HG02623 (cell line): ENCODE data around the gene MTO1.
A peak's percentile ranks its signal among the peaks of the same experiment; 100 is the strongest.
"Not testable (repeated sequence)": the region's sequence is repeated elsewhere in the genome, so short reads cannot be mapped to it uniquely, and the experiment has no call there.

ENCODE experiments used
- ATAC-seq: cut with Tn5 transposase; IDR thresholded peaks from one replicate; pipeline ENCODE4 v1.9.1; 2021; ENCODE audit warnings: moderate library complexity; ENCODE audit not compliant: unreplicated experiment

Gene MTO1, protein sequence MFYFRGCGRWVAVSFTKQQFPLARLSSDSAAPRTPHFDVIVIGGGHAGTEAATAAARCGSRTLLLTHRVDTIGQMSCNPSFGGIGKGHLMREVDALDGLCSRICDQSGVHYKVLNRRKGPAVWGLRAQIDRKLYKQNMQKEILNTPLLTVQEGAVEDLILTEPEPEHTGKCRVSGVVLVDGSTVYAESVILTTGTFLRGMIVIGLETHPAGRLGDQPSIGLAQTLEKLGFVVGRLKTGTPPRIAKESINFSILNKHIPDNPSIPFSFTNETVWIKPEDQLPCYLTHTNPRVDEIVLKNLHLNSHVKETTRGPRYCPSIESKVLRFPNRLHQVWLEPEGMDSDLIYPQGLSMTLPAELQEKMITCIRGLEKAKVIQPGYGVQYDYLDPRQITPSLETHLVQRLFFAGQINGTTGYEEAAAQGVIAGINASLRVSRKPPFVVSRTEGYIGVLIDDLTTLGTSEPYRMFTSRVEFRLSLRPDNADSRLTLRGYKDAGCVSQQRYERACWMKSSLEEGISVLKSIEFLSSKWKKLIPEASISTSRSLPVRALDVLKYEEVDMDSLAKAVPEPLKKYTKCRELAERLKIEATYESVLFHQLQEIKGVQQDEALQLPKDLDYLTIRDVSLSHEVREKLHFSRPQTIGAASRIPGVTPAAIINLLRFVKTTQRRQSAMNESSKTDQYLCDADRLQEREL

DNA sequence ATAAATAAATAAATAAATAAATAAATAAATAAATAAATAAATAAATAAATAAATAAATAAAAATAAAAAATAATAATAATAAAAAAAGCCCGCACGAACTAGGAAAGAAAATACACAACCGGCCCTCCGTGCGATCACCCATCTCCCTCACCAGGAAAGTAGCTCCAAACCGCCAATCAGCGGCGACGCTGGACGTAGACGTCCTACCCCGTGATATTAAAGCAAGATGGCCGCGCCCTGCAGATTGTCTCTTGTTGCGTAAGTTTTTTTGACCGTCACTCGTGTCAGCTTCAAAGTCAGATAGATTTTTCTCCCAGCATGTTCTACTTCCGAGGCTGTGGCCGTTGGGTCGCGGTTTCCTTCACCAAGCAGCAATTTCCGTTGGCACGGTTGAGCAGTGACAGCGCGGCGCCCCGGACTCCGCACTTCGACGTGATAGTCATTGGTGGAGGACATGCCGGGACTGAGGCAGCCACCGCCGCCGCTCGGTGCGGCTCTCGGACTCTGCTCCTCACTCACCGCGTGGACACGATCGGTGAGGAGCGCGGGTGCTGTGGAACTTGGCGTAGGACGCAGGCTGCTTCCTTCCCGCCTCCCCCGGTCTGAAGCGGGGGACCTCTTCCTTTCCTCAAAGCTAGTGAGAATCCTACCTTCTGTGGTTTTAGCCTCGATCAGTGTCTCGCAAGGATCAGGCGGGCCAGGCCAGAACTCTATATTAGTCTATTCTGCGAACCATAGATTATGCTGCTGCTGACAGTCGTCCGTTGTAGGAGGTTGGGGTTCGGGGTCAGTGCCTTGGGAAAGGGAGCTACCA lies at the start of gene MTO1:
Gene MTO1, plus strand, starts transcription at position 201 of the 814 bp plus-strand sequence. Its CDS starts 118 bp downstream, at position 319.
- peak; percentile 98 for ATAC-seq

DNA sequence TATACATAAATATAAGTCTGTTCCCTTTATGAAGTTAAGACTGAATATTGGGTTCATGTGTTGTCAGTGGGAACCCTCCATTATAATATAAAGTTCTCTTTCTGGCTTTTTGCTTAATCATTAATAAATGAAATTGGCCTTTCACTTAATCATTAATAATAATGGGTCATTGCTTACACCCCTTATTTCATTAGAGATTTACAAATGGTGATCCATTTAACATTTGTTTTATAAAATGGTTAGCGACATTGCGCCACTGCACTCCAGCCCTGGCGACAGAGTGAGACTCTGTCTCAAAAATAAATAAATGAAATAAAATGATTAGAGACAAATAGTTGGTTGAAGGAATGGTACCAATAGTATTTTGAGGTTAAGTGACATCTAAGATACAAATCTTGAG lies 48.4 kb upstream of the MTO1 start:
- ATAC-seq: no peak

DNA sequence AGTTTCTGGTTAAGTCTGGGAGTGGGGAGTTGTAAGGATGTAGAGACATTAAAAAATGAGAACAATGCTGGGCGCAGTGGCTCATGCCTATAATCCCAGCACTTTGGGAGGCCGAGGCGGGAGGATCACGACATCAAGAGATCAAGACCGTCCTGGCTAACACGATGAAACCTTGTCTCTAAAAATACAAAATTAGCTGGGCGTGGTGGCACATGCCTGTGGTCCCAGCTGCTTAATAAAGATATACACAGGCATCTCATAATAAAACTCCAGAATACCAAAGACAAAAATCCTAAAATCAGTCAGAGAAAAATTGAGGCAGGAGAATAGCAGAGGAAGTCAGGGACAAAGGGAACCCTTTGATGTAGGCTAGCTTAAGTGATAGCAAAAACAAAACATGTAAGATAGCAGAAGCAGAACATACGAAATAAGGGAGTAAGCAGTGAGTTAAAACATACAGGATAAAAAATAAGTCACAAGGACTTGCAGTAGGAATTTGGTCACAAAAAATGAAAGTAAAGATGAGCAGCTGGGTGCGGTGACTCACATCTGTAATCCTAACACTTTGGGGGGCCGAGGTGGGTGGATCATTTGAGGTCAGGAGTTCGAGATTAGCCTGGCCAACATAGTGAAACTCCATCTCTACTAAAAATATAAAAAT lies 43.3 kb upstream of the MTO1 start:
- ATAC-seq: no peak

DNA sequence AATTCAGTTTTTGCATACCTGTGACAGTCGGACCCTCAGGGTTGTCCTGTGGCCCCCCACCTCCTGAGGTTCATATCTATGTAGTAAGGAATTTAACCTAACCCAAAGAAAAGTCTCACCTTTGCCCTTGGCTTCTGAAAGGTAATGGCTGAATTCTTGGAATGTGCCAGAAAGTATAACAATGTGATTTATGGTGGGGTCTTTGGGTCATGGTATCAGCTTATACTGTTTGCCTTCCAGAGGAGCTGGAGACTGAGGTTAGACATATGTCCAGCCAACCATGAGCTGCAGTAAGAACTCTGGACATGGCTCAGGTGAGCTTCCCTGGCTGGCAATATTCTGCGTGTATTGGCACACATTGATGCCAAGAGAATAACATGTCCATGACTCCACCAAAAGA lies 40.0 kb upstream of the MTO1 start:
- ATAC-seq: no peak

DNA sequence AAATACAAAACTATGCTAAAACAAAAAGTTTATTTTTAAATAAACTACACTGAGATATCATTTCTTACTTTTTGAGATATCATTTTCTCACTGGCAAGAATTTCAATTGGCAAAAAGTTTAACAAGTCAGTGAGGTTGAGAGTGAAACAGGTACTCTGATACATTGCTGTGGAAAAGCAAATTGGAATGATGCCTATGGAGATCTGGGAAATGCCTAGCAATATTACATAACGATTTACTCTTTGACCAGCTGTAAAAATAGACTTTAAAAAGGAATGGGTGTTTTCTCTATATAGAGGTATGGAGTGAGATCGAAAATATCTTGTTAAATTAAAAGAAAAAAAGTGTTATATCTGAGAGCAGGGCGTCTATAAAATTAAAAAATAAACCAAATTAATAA lies 26.3 kb upstream of the MTO1 start:
- no peak for ATAC-seq

DNA sequence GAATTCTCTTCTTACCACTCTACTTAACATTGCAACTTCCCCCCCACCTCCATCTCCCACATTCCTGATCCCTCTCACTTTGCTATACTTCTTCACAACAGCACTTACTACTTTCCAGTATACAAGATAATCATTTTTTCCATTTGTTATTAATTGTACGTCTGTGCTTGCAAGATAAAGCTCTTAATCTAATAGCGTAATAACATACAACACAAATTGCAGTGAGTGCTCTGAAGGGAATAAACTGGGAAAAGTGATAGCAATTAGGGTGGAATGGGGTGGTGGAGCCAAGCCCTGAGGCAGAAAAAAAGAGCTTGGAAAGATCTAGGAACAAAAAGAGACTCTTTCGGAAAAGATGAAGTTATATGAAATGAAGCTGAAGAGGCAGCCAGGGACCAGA lies 18.0 kb upstream of the MTO1 start:
- no peak for ATAC-seq

DNA sequence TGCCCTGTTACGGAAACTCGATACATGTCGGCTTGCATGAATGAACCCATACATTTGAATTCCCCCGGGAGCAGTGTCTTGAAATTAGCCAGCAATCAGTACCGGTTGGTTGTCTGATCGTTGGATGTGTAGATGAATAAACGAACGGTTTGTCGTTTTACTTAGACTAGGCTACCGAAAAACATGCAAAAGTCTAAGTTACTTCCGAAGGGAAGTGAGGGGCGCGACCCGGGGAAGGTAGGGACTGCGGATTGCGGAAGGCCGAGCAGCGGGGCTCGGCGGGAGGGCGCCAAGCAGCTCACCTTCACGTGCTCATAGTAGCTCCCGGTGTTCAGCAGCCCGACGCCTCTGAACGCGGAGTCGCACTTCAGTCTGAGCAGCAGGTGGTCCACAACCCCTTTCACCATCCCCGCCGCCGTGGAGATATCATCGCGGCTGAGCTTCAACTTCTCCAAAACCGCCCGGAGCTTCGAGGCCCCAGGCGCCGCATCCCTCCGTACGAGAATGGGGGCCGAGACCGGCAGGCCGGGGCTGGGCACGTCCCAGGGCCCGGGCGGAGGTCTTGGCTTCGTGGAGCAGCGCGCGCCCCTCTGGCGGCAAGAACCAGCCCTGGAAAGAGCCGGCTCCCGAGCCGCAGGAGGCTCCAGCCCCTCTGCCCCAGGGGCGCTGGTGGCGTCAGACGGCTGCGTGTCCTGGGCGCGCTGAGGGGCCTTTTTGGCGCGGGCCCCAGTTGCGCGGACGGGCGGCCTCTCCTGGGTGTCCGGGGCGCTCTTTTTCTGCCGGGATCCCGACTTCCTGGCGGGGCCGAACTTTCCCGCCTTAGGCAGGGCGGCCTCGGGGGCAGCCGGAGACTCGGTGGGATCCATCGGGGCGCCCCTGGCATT lies 10.1 kb upstream of the MTO1 start:
- peak; percentile 36 for ATAC-seq

DNA sequence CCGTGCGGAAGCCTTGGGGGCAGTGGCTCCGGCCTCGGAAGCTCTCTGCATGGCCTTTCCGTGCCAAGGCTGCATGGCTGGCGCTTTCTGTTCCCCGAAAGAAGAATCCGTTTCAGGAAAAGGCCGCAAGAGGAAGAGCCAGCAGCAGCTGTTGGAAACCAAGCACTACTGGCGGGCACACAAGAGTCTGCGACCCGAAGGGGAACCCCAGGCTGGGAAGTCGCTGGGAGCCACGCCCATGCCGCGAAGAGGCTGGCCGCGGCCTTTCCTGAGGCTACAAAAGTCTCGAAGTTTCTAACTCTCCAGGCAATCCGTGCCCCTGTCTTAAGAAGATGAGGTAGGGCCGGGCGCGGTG lies 9.5 kb upstream of the MTO1 start, which contains the start of gene CGAS:
Gene CGAS, minus strand, starts transcription at position 191 of the 355 bp plus-strand sequence. Its CDS starts 116 bp downstream, at position 75.
- ATAC-seq: peak; percentile 79

DNA sequence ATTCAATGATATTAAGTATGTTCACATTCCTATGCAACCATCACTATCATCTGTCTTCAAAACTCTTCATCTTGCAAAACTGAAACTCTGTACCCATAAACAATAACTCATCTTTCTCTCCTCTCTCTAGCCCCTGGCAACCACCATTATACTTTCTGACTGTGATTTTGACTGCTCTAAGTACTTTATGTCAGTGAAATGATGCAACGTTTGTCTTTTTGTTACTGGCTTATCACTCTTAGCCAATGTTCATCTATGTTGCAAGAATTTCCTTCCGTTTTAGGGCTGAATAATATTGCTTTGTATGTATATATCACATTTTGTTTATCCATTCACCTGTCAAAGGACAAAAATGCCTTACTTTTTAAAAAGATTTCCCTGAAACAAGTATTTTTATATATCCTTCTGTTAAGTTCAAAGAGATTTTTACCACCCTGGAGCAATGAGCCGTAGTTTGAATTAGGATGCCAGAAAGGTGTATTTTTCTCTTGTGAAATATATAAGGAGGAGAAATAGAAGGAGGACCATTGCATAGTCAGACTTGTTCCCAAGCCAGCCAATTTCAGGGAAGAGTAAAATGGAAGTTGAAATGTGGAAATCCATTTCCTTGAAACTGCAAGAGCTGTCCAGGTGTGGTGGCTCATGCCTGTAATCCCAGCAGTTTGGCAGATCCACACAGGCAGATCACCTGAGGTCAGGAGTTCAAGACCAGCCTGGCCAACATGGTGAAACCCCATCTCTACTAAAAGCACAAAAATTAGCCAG lies 5.5 kb upstream of the MTO1 start:
- ATAC-seq: no peak

DNA sequence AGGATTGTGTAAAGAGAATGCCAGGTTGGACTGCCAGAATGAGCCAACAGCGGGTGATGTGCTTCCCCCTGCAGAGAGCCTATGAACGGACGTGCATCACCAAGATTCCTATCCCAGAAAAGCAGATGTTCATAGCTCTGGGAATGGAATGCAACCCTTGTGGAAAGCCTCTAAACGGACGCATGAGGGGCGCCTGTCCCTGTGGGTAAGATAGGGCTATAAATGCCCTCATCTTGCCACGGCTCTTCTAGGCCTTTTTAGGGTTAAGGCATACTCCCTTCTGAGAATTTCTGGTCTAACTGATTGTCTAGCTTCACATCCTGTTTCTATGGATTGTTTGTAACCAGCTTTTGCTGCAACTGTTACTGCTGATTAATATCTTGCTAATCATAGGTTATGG lies 2.1 kb upstream of the MTO1 start:
- not testable (repeated sequence) for ATAC-seq

DNA sequence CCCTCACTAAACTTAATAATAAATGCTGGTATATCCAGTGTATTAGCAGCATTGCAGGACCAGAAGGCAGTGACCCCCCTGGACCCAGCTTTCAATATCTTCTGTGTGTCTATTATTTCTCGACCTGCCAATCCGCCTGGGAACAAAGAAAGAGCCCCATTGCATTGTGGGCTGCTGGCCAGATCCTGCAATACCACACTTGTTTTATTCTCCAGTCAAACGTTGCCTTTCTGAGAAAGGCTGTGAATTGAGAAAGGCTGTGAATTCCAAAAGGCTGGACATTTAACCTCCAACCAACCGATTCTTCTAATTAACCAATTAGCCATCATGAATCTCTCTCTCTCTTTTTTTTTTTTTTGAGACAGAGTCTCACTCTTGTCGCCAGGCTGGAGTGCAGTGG lies 1.5 kb upstream of the MTO1 start:
- ATAC-seq: no peak

DNA sequence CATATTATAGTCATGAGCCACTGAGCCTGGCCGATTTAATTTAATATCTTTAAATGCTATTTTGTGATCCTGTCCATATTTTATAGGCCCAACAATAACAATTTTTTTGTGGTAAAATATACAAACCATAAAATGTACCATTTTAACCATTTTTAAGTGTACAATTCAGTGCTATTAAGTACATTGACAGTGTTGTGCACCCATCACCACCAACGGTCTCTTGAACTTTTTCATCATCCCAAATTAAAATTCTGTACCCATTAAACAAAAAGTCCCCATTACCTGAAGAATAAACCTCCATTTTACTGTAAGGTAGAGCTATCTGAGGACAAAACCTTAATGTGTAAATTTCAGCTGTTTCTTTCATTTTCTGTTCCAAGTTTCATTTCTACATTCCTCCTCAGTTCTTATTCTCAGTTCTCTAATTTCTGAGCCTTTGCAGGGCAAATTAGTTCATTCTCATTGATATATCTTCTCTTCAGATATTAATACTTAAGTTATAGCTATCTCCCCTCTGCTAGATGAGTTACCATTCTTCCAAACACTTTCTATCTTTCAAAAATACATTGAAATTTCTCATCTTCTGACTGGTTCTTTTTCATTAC lies 10.3 kb downstream of the MTO1 start:
- peak; percentile 94 for ATAC-seq

DNA sequence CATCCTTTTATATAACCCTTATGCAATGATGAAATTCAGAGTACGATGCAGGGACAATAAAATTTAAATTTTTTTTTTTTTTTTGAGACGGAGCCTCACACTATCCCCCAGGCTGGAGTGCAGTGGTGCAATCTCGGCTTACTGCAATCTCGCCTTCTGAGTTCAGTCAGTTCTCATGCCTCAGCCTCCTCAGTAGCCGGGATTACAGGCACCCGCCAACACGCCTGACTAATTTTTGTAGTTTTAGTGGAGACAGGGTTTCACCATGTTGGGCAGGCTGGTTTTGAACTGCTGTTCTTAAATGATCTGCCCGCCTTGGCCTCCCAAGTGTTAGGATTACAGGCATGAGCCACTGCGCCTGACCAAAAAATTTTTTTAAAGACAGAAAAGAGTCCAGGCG lies 15.2 kb downstream of the MTO1 start:
- ATAC-seq: no peak

DNA sequence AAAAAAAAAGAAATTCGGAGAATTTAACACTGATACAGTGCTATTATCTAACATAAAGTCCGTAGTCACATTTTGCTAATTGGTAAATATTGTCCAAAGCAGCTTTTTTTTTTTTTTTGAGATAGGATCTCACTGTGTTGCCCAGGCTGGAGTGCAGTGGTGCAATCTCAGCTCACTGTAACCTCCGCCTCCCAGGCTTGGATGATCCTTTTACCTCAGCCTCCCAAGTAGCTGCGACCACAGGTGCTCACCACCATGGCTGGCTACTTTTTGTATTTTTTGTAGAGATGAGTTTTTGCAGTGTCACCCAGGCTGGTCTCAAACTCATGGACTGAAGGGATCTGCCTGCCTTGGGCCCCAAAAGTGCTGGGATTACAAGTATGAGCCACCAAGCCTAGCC lies 15.9 kb downstream of the MTO1 start:
- no peak for ATAC-seq

DNA sequence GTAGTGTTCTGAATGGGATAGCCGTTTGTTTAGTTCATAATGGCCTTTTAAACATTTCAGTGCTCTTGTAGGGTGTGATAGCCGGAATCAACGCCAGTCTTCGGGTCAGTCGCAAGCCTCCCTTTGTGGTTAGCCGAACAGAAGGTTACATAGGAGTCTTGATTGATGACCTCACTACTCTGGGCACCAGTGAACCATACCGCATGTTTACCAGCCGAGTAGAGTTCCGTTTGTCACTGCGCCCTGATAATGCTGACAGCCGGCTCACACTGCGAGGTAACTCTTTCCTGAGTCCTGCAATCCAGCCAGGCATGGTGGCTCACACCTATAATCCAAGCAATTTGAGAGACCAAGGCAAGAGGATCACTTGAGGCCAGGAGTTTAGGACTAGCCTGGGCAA lies 20.4 kb downstream of the MTO1 start:
- ATAC-seq: no peak

DNA sequence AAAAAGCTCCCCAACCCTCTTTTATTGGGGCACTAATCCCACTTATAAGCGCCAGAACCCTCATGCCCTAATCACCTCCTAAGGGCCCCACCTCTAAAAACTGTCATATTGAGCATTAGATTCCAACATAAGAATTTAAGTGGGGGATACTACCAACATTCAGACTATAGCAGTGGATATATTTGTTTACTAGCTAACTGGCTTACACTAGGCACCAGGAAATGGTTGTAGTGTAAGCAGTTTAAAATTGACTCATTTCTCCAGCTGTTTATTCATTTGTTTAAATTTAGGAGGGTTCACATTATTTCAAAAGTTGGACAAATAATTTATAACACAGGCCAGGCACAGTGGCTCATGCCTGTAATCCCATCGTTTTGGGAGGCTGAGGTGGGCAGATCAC lies 22.9 kb downstream of the MTO1 start:
- no peak for ATAC-seq

DNA sequence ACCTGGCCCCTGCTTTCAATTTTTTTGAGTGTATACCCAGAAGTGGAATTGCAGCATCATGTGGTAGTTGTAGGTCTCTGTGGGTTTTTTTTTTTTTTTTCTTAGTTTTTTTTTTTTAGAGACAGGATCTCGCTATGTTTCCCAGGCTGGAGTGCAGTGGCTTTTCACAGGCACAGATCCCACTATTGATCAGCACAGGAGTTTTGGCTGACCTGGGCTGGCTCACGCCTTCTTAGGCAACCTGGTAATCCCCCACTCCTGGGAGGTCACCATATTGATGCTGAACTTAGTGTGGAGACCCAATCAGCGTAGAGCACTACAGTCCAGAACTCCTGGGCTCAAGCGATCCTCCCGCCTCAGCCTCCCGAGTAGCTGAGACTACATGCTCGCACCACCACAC lies 25.9 kb downstream of the MTO1 start:
- no peak for ATAC-seq

DNA sequence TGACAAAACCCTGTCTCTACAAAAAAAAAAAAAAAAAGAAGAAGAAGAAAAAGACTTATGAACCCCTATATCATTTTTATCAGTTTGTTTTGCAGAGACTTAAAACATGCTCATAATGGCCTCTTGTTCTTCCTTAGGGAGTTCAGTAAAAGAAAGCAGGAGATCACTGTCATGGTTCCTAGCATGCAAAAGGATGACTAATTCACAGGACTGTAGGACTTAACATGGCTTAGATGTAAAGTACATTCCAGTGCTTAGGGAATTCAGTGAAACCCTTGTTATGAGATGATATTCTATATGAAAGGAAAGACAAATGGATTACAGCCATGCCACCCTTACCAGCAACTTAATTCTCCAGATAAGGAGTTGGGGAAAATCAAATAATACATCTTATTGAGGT lies 29.8 kb downstream of the MTO1 start:
- no peak for ATAC-seq

DNA sequence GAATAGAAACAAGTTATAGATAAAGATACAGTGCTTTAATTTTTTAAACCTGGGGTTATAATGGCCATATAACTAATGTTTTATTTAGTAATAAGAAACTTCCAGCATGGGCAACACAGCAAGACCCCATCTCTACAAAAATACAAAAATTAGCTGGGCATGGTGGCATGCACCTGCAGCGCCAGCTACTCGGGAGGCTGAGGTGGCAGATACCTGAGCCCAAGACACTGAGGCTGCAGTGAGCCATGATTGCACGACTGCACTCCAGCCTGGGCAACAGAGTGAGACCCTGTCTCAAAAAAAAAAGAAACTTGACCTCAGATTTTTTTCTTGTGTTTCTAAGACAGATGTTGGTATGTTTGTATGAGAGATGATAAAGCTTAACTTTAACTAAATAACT lies 36.4 kb downstream of the MTO1 start:
- ATAC-seq: no peak
